Measurements from ENCODE around the gene MAP1B. TPM values are rescaled to one million over a fixed set of nuclear protein-coding genes. Genes with fewer than 3 reads are reported as not detected.

The MAP1B gene
- polyA plus RNA-seq, 1 donor (not counting 4 experiments of a cell fraction or from before 2014, with no cell fraction given), result 3.3 TPM

DNA sequence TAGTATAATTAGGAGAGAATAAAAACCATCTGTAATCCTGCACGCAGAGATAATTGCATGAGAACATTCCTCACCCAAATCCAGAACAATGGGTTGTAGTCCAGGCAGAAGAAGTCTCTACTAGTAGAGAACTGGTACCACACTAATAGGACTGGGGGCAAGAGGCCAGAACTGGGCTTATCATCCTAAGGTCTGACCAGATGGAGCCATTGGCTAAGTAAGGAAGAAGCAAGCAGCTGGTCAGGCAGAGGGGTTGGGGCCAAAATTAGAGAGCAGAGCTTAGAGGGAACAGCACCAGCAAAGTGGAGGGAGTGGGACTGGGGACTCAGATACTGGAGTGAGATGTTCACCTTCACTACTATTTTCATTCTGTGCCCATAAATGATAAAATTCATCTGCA, 35.4 kb upstream of the MAP1B start:
- Histone ChIP-seq H3K36me3 (ENCODE audit: control insufficient read depth in 2 of 2, extremely low read depth in 1 of 2, insufficient read depth in 2 of 2, low read length in 2 of 2) (no peaks in the 10 kb centered on the region), H3K9ac (ENCODE audit: control insufficient read depth, extremely low read depth, insufficient read depth, low read length) (no peak overlapping the region), H3K4me3 (ENCODE audit: control insufficient read depth in 2 of 3, extremely low read depth in 1 of 3, insufficient read depth in 2 of 3, low read depth in 1 of 3, low read length in 3 of 3) (no peak overlapping the region), H3K27me3 (ENCODE audit: control insufficient read depth, extremely low read depth, insufficient read depth, low read length) (no peaks in the 10 kb centered on the region), H2AFZ (ENCODE audit: control insufficient read depth, low read length) (no peak overlapping the region), H4K20me1 (ENCODE audit: control insufficient read depth, extremely low read depth, insufficient read depth, low read length) (no peaks in the 10 kb centered on the region), H3K27ac (ENCODE audit: control insufficient read depth, insufficient read depth, low read length) (no peak overlapping the region), H3K4me1 (ENCODE audit: control insufficient read depth, extremely low read depth, insufficient read depth, low read length) (peaks cover 14% of the 10 kb centered on the region), H3K79me2 (ENCODE audit: control insufficient read depth, insufficient read depth, low read length) (no peaks in the 10 kb centered on the region), H3K9me1 (ENCODE audit: control insufficient read depth, extremely low read depth, insufficient read depth, low read length) (no peaks in the 10 kb centered on the region), H3K4me2 (ENCODE audit: control insufficient read depth, extremely low read depth, insufficient read depth, low read depth, low read length) (no peak overlapping the region), H3K9me3 (ENCODE audit: control insufficient read depth, low read depth, low read length) (no peaks in the 10 kb centered on the region)
- no peak for TF ChIP-seq EZH2 (IDR thresholded peaks at IDR 0.05; ENCODE audit: low read length)
- DNase-seq (ENCODE audit: low read depth, low spot score) (no peak), FAIRE-seq (no peak)
- dilution Hi-C loops (cut with MboI; ENCODE audit: extremely low pct_ligation_motif_present, low sequenced_read_pairs), result no loop called here

DNA sequence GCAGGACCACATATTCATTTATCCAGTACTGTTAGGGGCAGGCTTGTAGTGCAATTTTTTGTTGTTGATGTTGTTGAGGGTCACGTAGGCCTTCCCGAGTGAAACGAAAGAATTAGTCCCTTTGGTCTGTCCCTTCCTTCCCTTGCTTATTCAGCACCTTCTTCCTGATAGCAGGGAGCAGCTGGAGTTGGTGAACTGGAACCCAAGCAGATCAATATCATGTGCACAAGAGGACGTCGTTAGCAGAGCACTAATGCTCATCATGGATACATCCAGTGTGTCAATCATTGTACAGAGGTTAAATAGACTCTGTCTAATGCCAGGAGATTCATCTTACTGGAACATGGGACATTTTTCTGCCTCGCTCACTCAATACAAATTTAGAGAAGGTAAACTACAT, 33.0 kb upstream of the MAP1B start:
- Histone ChIP-seq H3K27ac (ENCODE audit: control insufficient read depth, insufficient read depth, low read length) (no peak overlapping the region), H3K4me2 (ENCODE audit: control insufficient read depth, extremely low read depth, insufficient read depth, low read depth, low read length) (no peak overlapping the region), H3K9me1 (ENCODE audit: control insufficient read depth, extremely low read depth, insufficient read depth, low read length) (no peaks in the 10 kb centered on the region), H3K27me3 (ENCODE audit: control insufficient read depth, extremely low read depth, insufficient read depth, low read length) (no peaks in the 10 kb centered on the region), H3K4me3 (ENCODE audit: control insufficient read depth in 2 of 3, extremely low read depth in 1 of 3, insufficient read depth in 2 of 3, low read depth in 1 of 3, low read length in 3 of 3) (no peak overlapping the region), H3K79me2 (ENCODE audit: control insufficient read depth, insufficient read depth, low read length) (no peaks in the 10 kb centered on the region), H4K20me1 (ENCODE audit: control insufficient read depth, extremely low read depth, insufficient read depth, low read length) (no peaks in the 10 kb centered on the region), H3K9me3 (ENCODE audit: control insufficient read depth, low read depth, low read length) (no peaks in the 10 kb centered on the region), H3K36me3 (ENCODE audit: control insufficient read depth in 2 of 2, extremely low read depth in 1 of 2, insufficient read depth in 2 of 2, low read length in 2 of 2) (no peaks in the 10 kb centered on the region), H3K9ac (ENCODE audit: control insufficient read depth, extremely low read depth, insufficient read depth, low read length) (no peak overlapping the region), H2AFZ (ENCODE audit: control insufficient read depth, low read length) (no peak overlapping the region), H3K4me1 (ENCODE audit: control insufficient read depth, extremely low read depth, insufficient read depth, low read length) (no peaks in the 10 kb centered on the region)
- FAIRE-seq (no peak), DNase-seq (ENCODE audit: low read depth, low spot score) (no peak)
- no peak for TF ChIP-seq EZH2 (IDR thresholded peaks at IDR 0.05; ENCODE audit: low read length)
- TF ChIP-seq, protein P1, sequence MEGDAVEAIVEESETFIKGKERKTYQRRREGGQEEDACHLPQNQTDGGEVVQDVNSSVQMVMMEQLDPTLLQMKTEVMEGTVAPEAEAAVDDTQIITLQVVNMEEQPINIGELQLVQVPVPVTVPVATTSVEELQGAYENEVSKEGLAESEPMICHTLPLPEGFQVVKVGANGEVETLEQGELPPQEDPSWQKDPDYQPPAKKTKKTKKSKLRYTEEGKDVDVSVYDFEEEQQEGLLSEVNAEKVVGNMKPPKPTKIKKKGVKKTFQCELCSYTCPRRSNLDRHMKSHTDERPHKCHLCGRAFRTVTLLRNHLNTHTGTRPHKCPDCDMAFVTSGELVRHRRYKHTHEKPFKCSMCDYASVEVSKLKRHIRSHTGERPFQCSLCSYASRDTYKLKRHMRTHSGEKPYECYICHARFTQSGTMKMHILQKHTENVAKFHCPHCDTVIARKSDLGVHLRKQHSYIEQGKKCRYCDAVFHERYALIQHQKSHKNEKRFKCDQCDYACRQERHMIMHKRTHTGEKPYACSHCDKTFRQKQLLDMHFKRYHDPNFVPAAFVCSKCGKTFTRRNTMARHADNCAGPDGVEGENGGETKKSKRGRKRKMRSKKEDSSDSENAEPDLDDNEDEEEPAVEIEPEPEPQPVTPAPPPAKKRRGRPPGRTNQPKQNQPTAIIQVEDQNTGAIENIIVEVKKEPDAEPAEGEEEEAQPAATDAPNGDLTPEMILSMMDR (optimal IDR thresholded peaks at IDR 0.05 in 1 of 3, IDR thresholded peaks at IDR 0.05 in 1 of 3, conservative IDR thresholded peaks at IDR 0.05 in 1 of 3; ENCODE audit: extremely low read depth in 1 of 3, insufficient read depth in 2 of 3, low read length in 3 of 3), result no peak
- dilution Hi-C loops (cut with MboI; ENCODE audit: extremely low pct_ligation_motif_present, low sequenced_read_pairs), result no loop called here

DNA sequence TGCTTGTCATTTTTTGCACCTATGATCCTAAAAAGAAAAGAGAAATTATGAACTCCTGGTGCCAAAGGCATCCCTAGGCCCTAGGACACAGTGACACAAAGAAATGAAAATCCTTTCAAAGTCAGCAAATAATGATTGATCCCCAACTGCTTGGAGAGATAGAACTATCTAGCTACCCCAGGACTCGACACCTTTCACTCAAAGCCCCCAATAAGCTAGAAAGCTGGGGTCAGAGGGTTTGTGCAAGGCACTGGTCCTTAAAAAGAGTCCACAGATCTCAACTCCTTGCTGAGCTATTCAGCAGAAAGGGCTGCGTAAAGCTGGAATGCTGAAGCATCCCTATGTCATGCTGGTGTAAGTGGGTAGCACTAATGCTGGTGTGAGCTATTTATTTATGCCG, 31.8 kb upstream of the MAP1B start:
- no peaks in the 10 kb centered on the region for H3K4me1 ChIP-seq (ENCODE audit: control insufficient read depth, extremely low read depth, insufficient read depth, low read length)
- no peak overlapping the region for H2AFZ ChIP-seq (ENCODE audit: control insufficient read depth, low read length)
- no peaks in the 10 kb centered on the region for H3K9me1 ChIP-seq (ENCODE audit: control insufficient read depth, extremely low read depth, insufficient read depth, low read length)
- FAIRE-seq (no peak), DNase-seq (ENCODE audit: low read depth, low spot score) (no peak)
- H3K9ac ChIP-seq (ENCODE audit: control insufficient read depth, extremely low read depth, insufficient read depth, low read length), result no peak overlapping the region
- no peaks in the 10 kb centered on the region for H3K27me3 ChIP-seq (ENCODE audit: control insufficient read depth, extremely low read depth, insufficient read depth, low read length)
- no peaks in the 10 kb centered on the region for H4K20me1 ChIP-seq (ENCODE audit: control insufficient read depth, extremely low read depth, insufficient read depth, low read length)
- H3K79me2 ChIP-seq (ENCODE audit: control insufficient read depth, insufficient read depth, low read length), result no peaks in the 10 kb centered on the region
- no peaks in the 10 kb centered on the region for H3K36me3 ChIP-seq (ENCODE audit: control insufficient read depth in 2 of 2, extremely low read depth in 1 of 2, insufficient read depth in 2 of 2, low read length in 2 of 2)
- H3K9me3 ChIP-seq (ENCODE audit: control insufficient read depth, low read depth, low read length), result no peaks in the 10 kb centered on the region
- dilution Hi-C loops (cut with MboI; ENCODE audit: extremely low pct_ligation_motif_present, low sequenced_read_pairs), result no loop called here
- TF ChIP-seq, protein P1 (optimal IDR thresholded peaks at IDR 0.05 in 1 of 3, IDR thresholded peaks at IDR 0.05 in 1 of 3, conservative IDR thresholded peaks at IDR 0.05 in 1 of 3; ENCODE audit: extremely low read depth in 1 of 3, insufficient read depth in 2 of 3, low read length in 3 of 3), result no peak
- no peak for TF ChIP-seq EZH2 (IDR thresholded peaks at IDR 0.05; ENCODE audit: low read length)
- H3K4me2 ChIP-seq (ENCODE audit: control insufficient read depth, extremely low read depth, insufficient read depth, low read depth, low read length), result no peak overlapping the region
- H3K27ac ChIP-seq (ENCODE audit: control insufficient read depth, insufficient read depth, low read length), result no peak overlapping the region
- H3K4me3 ChIP-seq (ENCODE audit: control insufficient read depth in 2 of 3, extremely low read depth in 1 of 3, insufficient read depth in 2 of 3, low read depth in 1 of 3, low read length in 3 of 3), result no peak overlapping the region
